ENCODE measurements around the gene ANGPTL7.

GRCh38 chr1:11188858-11189451 is at the start of gene ANGPTL7:
- no peak for TF ChIP-seq CTCF (IDR thresholded peaks at IDR 0.05)
- no peak for TF ChIP-seq POLR2AphosphoS5 (IDR thresholded peaks at IDR 0.05; ENCODE audit: insufficient read depth in 1 of 2, low read depth in 1 of 2)
- TF ChIP-seq POLR2A (IDR thresholded peaks at IDR 0.05): no peak

Data from vagina (tissue), 2 donors.